GM12878 (cell line): ENCODE data around the gene CACNA1A. TPM values are rescaled to one million over a fixed set of nuclear protein-coding genes. Genes with fewer than 3 reads are reported as not detected.
"Not testable (repeated sequence)": the region's sequence is repeated elsewhere in the genome, so short reads cannot be mapped to it uniquely, and the experiment has no call there.

Experiments used
- ATAC-seq: fragments of 200-7000 bp; cut with Tn5 transposase; 3 replicates; pipeline ENCODE4 v1.9.1; 2020; ENCODE audit warnings: mild to moderate bottlenecking, moderate library complexity
- BruUV-seq: library from RNA; stranded (reverse); fragments of 400-500 nt; replicated peaks from 2 replicates; lab custom pipeline; 2021; lab: Mats Ljungman, UMichigan
- CTCF ChIA-PET: fragments of 300-600 bp; sonication (Branson Sonifier 250); formaldehyde crosslinking; extraction: SDS; loops from one replicate; lab custom pipeline; 2021; ENCODE audit warnings: inconsistent platforms; lab: Yijun Ruan, JAX
- POLR2A ChIA-PET: fragments of 350-600 bp; formaldehyde crosslinking; extraction: SDS; loops from one replicate; lab custom pipeline; 2021; ENCODE audit warnings: inconsistent platforms; lab: Charles Lee
- RAD21 ChIA-PET: fragments of 300-600 bp; sonication (Branson Sonifier 250); formaldehyde crosslinking; loops from one replicate; lab custom pipeline; 2023; ENCODE audit warnings: antibody characterized with exemption; ENCODE audit not compliant: unreplicated experiment; lab: Charles Lee
- SMC1A ChIA-PET: fragments of 300-600 bp; sonication (Branson Sonifier 250); formaldehyde crosslinking; loops from one replicate; lab custom pipeline; 2023; ENCODE audit not compliant: unreplicated experiment, uncharacterized antibody; lab: Charles Lee
- DNase-seq: peaks from one replicate; pipeline ENCODE4 v3.0.0-alpha.2; 2011; ENCODE audit warnings: low read depth, low spot score
- FAIRE-seq: peaks from 3 replicates; lab custom pipeline; 2011; peaks lifted over from hg19 to GRCh38; lab: Jason Lieb, UNC
- H2AFZ ChIP-seq: 2 replicates; pipeline ENCODE4 v1.6.0; 2011; ENCODE audit warnings: low read depth, low read length, control low read depth; ENCODE audit not compliant: control insufficient read depth
- H3K27ac ChIP-seq: 2 replicates; pipeline ENCODE4 v1.5.1; 2011; ENCODE audit warnings: control low read depth; ENCODE audit not compliant: control insufficient read depth, insufficient read depth
- H3K27me3 ChIP-seq, 2 experiments: replicated peaks in 1 of 2; 2 replicates each; pipeline versions ENCODE4 v1.6.0 to v1.6.1; 2011; ENCODE audit warnings: low read length in 1 of 2; ENCODE audit not compliant: control insufficient read depth in 2 of 2, insufficient read depth in 2 of 2
- H3K36me3 ChIP-seq, 2 experiments: 2 replicates each; pipeline ENCODE4 v1.5.1; 2011; ENCODE audit warnings: low read length in 1 of 2; ENCODE audit not compliant: control insufficient read depth in 2 of 2, insufficient read depth in 2 of 2
- H3K4me1 ChIP-seq: 2 replicates; pipeline ENCODE4 v1.6.1; 2011; ENCODE audit warnings: mild to moderate bottlenecking, low read length, moderate library complexity, mixed read lengths; ENCODE audit not compliant: control insufficient read depth, insufficient read depth
- H3K4me2 ChIP-seq: 2 replicates; pipeline ENCODE4 v1.6.0; 2011; ENCODE audit warnings: control low read depth; ENCODE audit not compliant: control insufficient read depth, insufficient read depth
- H3K4me3 ChIP-seq: fragments of 200-600 bp; sonication (generic); 2 replicates; pipeline ENCODE4 v1.5.1; 2016
- H3K79me2 ChIP-seq: 2 replicates; pipeline ENCODE4 v1.6.0; 2011; ENCODE audit warnings: low read length; ENCODE audit not compliant: control insufficient read depth, insufficient read depth
- H3K9ac ChIP-seq: 2 replicates; pipeline ENCODE4 v1.8.0; 2011; ENCODE audit warnings: low read length, control low read depth, mixed read lengths; ENCODE audit not compliant: control insufficient read depth, insufficient read depth
- H3K9me3 ChIP-seq: replicated peaks from 3 replicates; pipeline ENCODE4 v1.5.1; 2011; ENCODE audit warnings: mild to moderate bottlenecking, low read length; ENCODE audit not compliant: control insufficient read depth, insufficient read depth
- H4K20me1 ChIP-seq: 2 replicates; pipeline ENCODE4 v1.6.0; 2011; ENCODE audit not compliant: control insufficient read depth, insufficient read depth
- BMI1 ChIP-seq: fragments of 450-650 bp; IDR thresholded peaks from 2 replicates; pipeline ENCODE4 v1.6.1; 2016; ENCODE audit warnings: mild to moderate bottlenecking, moderate library complexity, borderline replicate concordance
- TAF1 ChIP-seq: IDR thresholded peaks from 2 replicates; pipeline ENCODE4 v1.6.1; 2011; ENCODE audit warnings: mild to moderate bottlenecking, low read depth, low read length, borderline replicate concordance
- WGBS: methylation state at CpG from one replicate; pipeline ENCODE4 v1.1.6; 2016; ENCODE audit warnings: low lambda C conversion rate; ENCODE audit not compliant: insufficient replicate concordance, insufficient coverage; ENCODE audit errors: missing lambda C conversion rate; 5-methylcytosine and 5-hydroxymethylcytosine counted together
- in situ Hi-C: fragments of 300-500 bp; cut with MboI; formaldehyde crosslinking; loops from 9 replicates; pipeline ENCODE4 v1.14.3; 2018; ENCODE audit warnings: mixed read lengths
- intact Hi-C: fragments of 100-400 bp; cut with micrococcal nuclease; formaldehyde crosslinking; loops from one replicate; pipeline ENCODE4 v1.14.2; 2022; ENCODE audit not compliant: unreplicated experiment
- polyA plus RNA-seq, 11 experiments: library from polyadenylated mRNA; depleted of rRNA in 4 of 11; unstranded in 6 of 11; stranded (reverse) in 5 of 11; fragments of >200 nt; fragmentation: Nextera tagmentation in 4 of 11; fragmentation: Illumina TruSeq in 1 of 11; extraction: Ambion mirVana in 4 of 11; extraction: Trizol in 1 of 11; gene quantifications; 1 replicate in 1 of 11; 2 replicates in 10 of 11; pipeline versions ENCODE4 v1.2.1 to v1.2.3, GENCODE V29; 2011 to 2016; ENCODE audit warnings: inconsistent platforms in 2 of 11, missing spikeins in 2 of 11, low read depth in 1 of 11
- total RNA-seq, 4 experiments: library from RNA; depleted of rRNA in 3 of 4; stranded (reverse); fragments of >200 nt in 3 of 4; fragmentation: Illumina TruSeq in 1 of 4; extraction: Trizol in 1 of 4; gene quantifications; 2 replicates each; pipeline versions ENCODE4 v1.2.1 to v1.2.3, GENCODE V29; 2013 to 2021

The CACNA1A gene
- total and polyA plus RNA-seq, 10 of the 15 experiments (the other 5 are each of a cell fraction or from before 2014, with no cell fraction given) = 1.1 to 4.4 (median 2.5) TPM

GRCh38 chr19:13187419-13187818 is 318.9 kb downstream of the CACNA1A start:
- no peak overlapping the region for H3K9ac ChIP-seq
- DNase-seq = no peak
- no peak overlapping the region for H3K4me3 ChIP-seq
- no peak for ATAC-seq
- RAD21 ChIA-PET = interaction anchor here (1.2 kb wide), 1 partner anchor 32 kb away, joined by 3 read pairs; no protein-coding TSS in a partner anchor
- H3K27me3 ChIP-seq = no peaks in the 10 kb centered on the region
- BruUV-seq = no TSS peak
- TF ChIP-seq TAF1 (no peak), BMI1 (no peak)
- no peaks in the 10 kb centered on the region for H4K20me1 ChIP-seq
- CTCF ChIA-PET = interaction anchor here (0.7 to 0.8 kb wide), 2 partner anchors 32 to 85 kb away, joined by 3 read pairs; no protein-coding TSS in a partner anchor
- no peak for FAIRE-seq
- H3K9me3 ChIP-seq = no peaks in the 10 kb centered on the region
- no peak overlapping the region for H2AFZ ChIP-seq
- SMC1A ChIA-PET = interaction anchor here (1.0 kb wide), 1 partner anchor 26 kb away, joined by 3 read pairs; no protein-coding TSS in a partner anchor
- peaks cover 5% of the 10 kb centered on the region; the same call in 1 of the 2 replicates for H3K4me1 ChIP-seq
- POLR2A ChIA-PET = no interaction called here
- H3K4me2 ChIP-seq = no peak overlapping the region
- in situ Hi-C loops (no loop called here), intact Hi-C loops (no loop called here)
- no peak overlapping the region for H3K27ac ChIP-seq
- H3K36me3 ChIP-seq = no peaks in the 10 kb centered on the region
- 97% methylated on average over 4 of the region's 4 CpGs for WGBS
- no peaks in the 10 kb centered on the region for H3K79me2 ChIP-seq

- H3K4me2 ChIP-seq, DNase-seq, H3K9me3 ChIP-seq, H4K20me1 ChIP-seq, BruUV-seq, intact Hi-C loops, ATAC-seq, H3K9ac ChIP-seq, in situ Hi-C loops, H2AFZ ChIP-seq, POLR2A ChIA-PET, H3K27me3 ChIP-seq, H3K4me3 ChIP-seq, H3K27ac ChIP-seq, FAIRE-seq, H3K36me3 ChIP-seq, H3K79me2 ChIP-seq: not testable (repeated sequence)
- RAD21 ChIA-PET = interaction anchor here (1.2 kb wide), 1 partner anchor 31 kb away, joined by 3 read pairs; no protein-coding TSS in a partner anchor
- CTCF ChIA-PET = interaction anchor here (1.0 kb wide), 1 partner anchor 242 kb away, joined by 4 read pairs; no protein-coding TSS in a partner anchor
- peaks cover 11% of the 10 kb centered on the region for H3K4me1 ChIP-seq
- WGBS = 97% methylated on average over 19 of the region's 38 CpGs
- SMC1A ChIA-PET = interaction anchor here (0.6 kb wide), 1 partner anchor 64 kb away, joined by 3 read pairs; no protein-coding TSS in a partner anchor
These were observed 319.6 kb downstream of the CACNA1A start for GRCh38 chr19:13186688-13187087.
